ENCODE data around the gene PPP1R27.

The PPP1R27 gene

GRCh38 chr17:81860756-81861568 lies 26.1 kb upstream of the PPP1R27 start:
- peak; percentile 100 for DNase-seq

GRCh38 chr17:81859906-81860755 lies 25.3 kb upstream of the PPP1R27 start, which contains the start of gene P4HB:
Gene P4HB (minus strand): TSS chr17:81860535. CDS start chr17:81860471, 64 bp downstream.
- no peak for DNase-seq

GRCh38 chr17:81858967-81859905 lies 24.4 kb upstream of the PPP1R27 start:
- no peak for DNase-seq

- no peak for DNase-seq
Observed at GRCh38 chr17:81858170-81858966, 23.5 kb upstream of the PPP1R27 start.

GRCh38 chr17:81854974-81855774 lies 20.3 kb upstream of the PPP1R27 start:
- no peak for DNase-seq

GRCh38 chr17:81852237-81852636 lies 17.4 kb upstream of the PPP1R27 start:
- DNase-seq = no peak

GRCh38 chr17:81851423-81851822 lies 16.6 kb upstream of the PPP1R27 start:
- no peak for DNase-seq

- no peak for DNase-seq
Observed at GRCh38 chr17:81849457-81849856, 14.6 kb upstream of the PPP1R27 start.

GRCh38 chr17:81846743-81847689 lies 12.2 kb upstream of the PPP1R27 start:
- no peak for DNase-seq

- no peak for DNase-seq
Observed at GRCh38 chr17:81845881-81846742, 11.3 kb upstream of the PPP1R27 start.

GRCh38 chr17:81845361-81845760 lies 10.5 kb upstream of the PPP1R27 start:
- DNase-seq = no peak

GRCh38 chr17:81844887-81845286 lies 10.0 kb upstream of the PPP1R27 start:
- DNase-seq = no peak

- no peak for DNase-seq
Observed at GRCh38 chr17:81844327-81844851, 9.5 kb upstream of the PPP1R27 start.

- DNase-seq = no peak
Observed at GRCh38 chr17:81843713-81844326, 9.0 kb upstream of the PPP1R27 start.

GRCh38 chr17:81842725-81843504 lies 8.1 kb upstream of the PPP1R27 start:
- DNase-seq = no peak

GRCh38 chr17:81842378-81842724 lies 7.5 kb upstream of the PPP1R27 start:
- no peak for DNase-seq

GRCh38 chr17:81841866-81842265 lies 7.0 kb upstream of the PPP1R27 start:
- no peak for DNase-seq
